GM23338 (cell line): ENCODE results near the gene SOAT1.

Experiments
- EZH2 ChIP-seq: fragments of 200-600 bp; sonication (generic); IDR thresholded peaks from one replicate; pipeline ENCODE4 v1.8.0; 2017; ENCODE audit warnings: antibody characterized with exemption, mild to moderate bottlenecking, low read depth; ENCODE audit not compliant: unreplicated experiment
- EZH2phosphoT487 ChIP-seq: fragments of 200-600 bp; sonication (generic); IDR thresholded peaks from one replicate; pipeline ENCODE4 v1.8.1; 2018; ENCODE audit warnings: antibody characterized with exemption; ENCODE audit not compliant: unreplicated experiment
- JUNB ChIP-seq: IDR thresholded peaks from one replicate; pipeline ENCODE4 v1.6.1; 2016; ENCODE audit warnings: antibody characterized with exemption; ENCODE audit not compliant: unreplicated experiment
- TF ChIP-seq, protein P1 (sequence below), 2 experiments: fragments of 200-600 bp in 1 of 2; sonication (generic) in 1 of 2; conservative IDR thresholded peaks; 2 replicates each; pipeline versions ENCODE4 v1.5.1 to v1.6.1; 2016 to 2017; ENCODE audit warnings: antibody characterized with exemption in 2 of 2, low read depth in 2 of 2, mild to moderate bottlenecking in 2 of 2, moderate library complexity in 1 of 2
- TF ChIP-seq, protein P2 (sequence below): IDR thresholded peaks from 2 replicates; pipeline ENCODE4 v1.6.1; 2016; ENCODE audit warnings: antibody characterized with exemption

DNA sequence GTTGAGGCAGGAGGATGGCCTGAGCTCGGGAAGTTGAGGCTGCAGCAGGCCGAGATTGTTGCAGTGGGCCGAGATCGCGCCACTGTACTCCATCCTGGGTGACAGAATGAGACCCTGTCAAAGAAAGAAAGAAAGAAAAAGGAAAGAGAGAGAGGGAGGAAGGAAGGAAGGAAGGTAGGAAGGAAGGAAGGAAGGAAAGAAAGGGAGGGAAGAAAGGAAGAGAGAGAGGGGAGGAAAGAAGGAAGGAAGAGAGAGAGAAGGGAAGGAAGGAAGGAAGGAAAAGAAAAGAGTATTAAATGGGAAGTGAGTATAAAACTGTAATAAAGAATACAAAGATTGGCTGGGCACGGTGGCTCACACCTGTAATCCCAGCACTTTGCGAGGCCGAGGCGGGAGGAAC lies 45.7 kb upstream of the SOAT1 start:
- TF ChIP-seq, protein P1, sequence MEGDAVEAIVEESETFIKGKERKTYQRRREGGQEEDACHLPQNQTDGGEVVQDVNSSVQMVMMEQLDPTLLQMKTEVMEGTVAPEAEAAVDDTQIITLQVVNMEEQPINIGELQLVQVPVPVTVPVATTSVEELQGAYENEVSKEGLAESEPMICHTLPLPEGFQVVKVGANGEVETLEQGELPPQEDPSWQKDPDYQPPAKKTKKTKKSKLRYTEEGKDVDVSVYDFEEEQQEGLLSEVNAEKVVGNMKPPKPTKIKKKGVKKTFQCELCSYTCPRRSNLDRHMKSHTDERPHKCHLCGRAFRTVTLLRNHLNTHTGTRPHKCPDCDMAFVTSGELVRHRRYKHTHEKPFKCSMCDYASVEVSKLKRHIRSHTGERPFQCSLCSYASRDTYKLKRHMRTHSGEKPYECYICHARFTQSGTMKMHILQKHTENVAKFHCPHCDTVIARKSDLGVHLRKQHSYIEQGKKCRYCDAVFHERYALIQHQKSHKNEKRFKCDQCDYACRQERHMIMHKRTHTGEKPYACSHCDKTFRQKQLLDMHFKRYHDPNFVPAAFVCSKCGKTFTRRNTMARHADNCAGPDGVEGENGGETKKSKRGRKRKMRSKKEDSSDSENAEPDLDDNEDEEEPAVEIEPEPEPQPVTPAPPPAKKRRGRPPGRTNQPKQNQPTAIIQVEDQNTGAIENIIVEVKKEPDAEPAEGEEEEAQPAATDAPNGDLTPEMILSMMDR (conservative IDR thresholded peaks at IDR 0.05; ENCODE audit: low read depth in 2 of 2), result no peak
- TF ChIP-seq JUNB (no peak), EZH2phosphoT487 (no peak), EZH2 (no peak)
- TF ChIP-seq, protein P2, sequence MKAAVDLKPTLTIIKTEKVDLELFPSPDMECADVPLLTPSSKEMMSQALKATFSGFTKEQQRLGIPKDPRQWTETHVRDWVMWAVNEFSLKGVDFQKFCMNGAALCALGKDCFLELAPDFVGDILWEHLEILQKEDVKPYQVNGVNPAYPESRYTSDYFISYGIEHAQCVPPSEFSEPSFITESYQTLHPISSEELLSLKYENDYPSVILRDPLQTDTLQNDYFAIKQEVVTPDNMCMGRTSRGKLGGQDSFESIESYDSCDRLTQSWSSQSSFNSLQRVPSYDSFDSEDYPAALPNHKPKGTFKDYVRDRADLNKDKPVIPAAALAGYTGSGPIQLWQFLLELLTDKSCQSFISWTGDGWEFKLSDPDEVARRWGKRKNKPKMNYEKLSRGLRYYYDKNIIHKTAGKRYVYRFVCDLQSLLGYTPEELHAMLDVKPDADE, result no peak
